Putamen (tissue), 1 donor: ENCODE results near the gene RNF14.

Experiments
- DNase-seq: peaks from one replicate; pipeline ENCODE4 v3.0.0-alpha.2; 2016; ENCODE audit warnings: low spot score

The RNF14 gene

DNA sequence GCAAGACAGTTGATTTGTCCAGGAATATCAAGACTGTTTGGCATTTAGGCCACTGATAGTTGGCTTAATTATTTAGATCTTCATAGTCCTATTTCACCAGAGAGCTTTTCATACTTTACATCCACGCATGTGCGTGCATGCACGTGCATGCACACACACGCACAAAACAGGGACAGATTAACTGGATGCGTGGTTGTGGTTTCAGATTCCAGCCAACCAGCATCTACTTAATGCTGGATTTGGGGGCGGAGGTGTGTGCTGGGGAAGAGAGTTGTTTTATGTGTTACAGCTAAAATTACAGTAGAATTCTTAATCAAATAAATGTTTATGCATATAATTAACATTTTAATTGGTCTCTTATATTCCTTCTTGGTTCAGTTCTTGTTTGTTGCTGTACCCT, 7.3 kb downstream of the RNF14 start:
- no peak for DNase-seq

DNA sequence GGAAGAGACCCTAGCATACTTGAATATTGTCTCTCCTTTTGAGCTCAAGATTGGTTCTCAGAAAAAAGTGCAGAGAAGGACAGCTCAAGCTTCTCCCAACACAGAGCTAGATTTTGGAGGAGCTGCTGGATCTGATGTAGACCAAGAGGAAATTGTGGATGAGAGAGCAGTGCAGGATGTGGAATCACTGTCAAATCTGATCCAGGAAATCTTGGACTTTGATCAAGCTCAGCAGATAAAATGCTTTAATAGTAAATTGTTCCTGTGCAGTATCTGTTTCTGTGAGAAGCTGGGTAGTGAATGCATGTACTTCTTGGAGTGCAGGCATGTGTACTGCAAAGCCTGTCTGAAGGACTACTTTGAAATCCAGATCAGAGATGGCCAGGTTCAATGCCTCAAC, 9.5 kb downstream of the RNF14 start:
- DNase-seq = no peak

DNA sequence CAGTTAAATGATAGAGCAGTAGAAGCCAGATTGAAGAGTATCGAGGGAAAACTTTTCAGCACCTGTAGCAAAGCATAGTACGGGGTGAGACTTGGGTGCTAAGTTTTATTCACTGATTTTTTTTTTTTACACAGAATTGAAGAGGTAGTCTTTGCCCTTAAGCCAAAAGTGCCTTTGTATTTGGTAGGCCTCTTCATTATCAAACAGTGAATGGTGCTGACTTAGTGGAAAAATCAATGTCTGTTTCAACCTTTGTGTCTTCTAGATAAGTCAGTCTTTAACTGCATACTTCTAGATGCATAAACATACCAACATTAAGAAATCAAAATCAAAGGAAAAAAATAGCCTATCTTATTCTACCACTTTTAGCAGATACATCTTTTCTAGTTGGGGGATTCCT, 13.7 kb downstream of the RNF14 start:
- DNase-seq = no peak

DNA sequence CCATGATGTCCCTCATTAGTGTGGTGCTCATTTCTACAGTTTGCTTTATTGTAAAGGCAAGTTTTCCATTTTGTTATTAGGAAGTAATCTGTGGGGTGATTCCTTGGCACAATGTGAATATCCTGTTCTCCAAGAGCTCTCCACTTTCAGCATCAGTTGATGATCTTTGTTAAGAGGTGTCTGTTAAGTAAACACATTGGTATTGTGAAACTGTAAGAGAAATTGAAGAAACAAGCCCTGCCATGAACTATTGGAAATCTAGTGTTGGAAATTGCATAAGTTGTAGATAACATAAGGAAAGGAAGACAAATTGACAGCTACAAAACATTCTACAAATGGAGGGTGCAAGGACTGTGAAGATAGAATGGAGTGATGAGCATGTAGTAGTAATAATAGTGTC, 17.2 kb downstream of the RNF14 start:
- no peak for DNase-seq

DNA sequence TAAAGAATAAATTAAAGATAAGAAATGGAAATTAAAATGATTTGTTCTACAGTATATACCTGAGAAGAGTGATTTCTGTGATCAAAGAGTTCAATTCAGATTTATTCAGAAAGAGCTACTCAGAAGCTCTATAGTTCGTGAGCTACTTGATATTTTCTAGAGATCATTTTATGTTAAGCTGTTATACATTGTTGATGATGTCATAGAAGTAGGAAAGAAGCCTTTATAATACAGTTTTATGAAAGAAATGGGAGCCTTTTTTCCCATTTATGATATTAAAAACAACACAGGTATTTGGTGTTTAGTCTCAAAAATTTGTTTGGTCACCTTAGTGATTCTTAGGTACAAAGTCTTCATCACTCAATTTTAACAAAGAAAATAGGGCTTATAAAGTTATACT, 20.8 kb downstream of the RNF14 start:
- no peak for DNase-seq

DNA sequence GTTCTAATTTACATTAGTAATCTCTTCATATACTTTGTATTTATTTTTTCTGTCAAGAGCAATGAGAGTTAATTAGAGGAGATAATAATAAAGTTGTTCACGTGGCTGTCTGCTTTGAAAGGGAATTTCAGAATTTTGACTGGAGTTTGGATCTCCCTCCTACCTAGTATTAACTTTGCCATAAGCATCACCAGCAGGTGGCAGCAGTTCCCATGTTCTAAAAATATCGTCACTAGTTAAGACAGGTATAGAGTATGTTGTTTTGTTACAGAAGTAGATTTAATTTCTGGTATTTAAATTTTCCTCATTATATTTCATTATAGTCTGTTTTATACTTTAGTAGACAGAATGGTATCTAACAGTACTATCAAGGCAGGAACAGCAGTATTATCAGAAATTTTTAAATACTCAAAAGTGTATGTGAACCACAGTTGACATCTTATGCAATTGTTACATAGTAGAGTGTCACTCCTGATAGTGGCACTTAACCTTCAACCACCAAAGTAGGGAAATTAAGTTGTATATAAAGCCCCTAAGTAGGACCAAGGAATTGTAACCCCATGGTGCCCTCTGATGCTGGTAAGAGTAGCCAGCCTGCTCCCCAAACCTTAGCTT, 23.6 kb downstream of the RNF14 start:
- DNase-seq = no peak

DNA sequence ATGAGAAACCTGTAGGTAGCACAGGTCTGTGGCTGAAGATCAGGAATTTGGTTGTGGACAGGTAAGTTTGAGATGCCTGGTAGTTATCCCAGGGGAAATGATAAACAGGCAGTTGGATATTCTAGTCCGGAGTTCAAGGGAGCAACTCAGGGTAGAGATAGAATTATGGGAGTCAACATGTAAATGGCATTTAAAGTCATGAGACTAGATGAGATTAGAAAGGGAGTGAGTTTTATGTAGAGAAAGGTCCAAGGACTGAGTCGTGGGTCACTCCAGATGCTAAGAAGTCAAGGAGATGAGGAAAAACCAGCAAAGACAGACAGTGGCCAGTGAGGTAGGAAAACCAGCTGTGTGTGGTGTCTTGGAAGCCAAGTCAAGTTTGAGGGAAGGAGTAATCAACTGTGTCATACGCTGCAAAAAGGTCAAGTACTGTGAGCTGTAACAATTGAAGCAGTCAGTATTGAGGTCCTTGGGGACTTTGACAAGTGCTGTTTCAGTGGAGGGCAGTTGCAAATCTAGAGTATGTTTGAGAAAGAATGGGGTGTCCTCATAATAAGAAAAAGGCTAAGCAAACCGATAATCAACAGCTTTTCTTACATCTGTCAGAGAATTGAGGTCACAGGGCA, 25.7 kb downstream of the RNF14 start:
- no peak for DNase-seq

DNA sequence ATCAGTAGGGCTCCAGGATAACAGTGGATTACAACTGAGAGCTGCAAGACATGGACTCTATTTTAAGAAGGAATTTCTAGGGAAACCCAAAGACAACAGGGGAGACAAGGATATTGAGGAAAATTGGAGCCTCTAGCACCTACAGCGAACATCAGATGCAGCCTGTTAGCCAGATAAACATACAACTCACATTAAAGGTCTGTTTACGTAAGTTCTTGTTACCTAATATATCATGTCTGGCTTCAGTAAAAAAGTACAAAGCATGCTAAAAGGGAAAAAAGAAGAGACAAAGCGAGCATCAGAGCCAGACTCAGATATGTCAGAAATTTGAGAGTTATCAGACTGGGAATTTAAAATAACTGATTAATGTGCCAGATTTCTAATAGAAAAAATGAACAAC, 26.8 kb downstream of the RNF14 start:
- DNase-seq = no peak

DNA sequence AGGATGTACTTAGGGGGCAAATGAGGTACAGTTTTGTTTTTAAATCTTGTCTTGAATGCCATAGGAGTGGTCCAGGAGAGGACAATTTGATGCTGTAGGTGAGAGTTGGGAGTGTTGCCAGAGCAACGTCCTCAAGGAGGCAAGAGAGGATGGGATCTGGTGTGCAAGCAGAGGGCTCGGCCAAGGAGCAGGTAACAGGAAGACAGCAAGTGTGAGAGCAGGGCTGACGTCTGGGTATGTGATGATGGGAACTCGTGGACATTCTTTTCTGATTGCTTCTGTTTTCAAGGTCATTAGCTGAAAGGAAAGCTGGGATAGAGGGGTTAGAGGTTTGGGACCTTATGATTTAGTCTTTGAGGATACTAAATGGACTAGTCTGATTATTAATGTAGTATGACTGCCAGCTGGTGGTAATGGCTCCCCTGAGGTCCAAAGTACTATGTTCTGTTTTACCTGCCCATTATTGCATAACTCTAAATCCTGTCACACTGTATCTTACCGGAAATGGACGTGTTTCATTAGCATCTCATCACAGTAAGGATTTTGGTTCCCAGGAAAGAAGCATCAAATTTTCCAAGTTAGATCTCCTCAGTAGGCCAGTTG, 28.6 kb downstream of the RNF14 start:
- no peak for DNase-seq

DNA sequence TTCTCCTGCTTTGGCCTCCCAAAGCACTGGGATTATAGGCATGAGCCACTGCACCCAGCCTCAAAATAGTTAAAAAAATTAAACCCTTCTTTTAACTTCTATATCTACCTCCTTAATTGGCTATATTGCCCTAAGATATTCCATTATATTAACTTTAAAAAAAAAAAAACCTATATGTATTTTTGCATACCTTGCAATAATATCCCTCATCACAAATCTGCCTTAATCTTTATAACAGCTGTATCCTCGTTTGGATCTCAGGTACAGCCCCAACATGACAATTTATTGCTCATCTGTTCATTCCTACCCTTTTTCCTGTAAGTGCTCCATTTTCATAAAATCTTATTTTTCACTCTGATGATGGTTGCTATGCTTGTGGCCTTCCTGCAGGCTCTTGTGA, 31.3 kb downstream of the RNF14 start:
- no peak for DNase-seq

DNA sequence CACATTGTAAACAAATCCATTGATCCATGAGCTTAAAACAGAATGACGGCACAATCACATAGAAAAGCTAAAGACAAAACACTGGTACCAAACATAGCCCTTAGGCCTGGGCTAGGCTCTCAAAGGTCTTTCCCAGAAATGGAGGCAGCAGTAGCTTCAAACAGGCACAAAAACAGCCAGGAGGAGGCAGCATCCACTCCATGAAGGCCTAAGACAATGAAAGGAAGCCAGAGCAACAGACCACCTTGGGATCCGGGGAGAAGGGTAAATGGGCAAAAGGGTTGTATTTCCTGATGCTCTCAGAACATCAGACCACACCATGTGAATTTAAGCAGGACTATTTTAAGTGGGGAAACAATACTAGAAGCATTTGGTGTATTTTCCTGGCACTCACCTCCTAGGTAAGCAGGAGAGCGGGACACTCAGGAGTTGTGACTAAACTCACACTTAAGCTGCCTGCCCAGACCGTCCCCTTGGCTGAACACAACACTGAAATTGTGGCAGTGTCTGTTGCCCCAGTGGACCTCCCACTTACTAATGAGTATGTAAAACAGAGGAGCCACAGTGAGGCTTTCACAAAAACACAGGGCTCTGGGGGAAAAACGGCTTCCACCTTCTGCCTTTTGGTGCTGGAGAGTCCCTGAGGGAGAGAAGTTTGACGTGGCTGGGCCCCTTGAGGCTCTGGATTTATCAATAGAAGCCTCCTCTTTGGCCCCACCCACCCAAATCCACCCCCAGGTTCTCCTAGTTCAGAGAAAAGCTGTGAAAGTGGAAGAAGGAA, 32.0 kb downstream of the RNF14 start:
- DNase-seq = no peak

DNA sequence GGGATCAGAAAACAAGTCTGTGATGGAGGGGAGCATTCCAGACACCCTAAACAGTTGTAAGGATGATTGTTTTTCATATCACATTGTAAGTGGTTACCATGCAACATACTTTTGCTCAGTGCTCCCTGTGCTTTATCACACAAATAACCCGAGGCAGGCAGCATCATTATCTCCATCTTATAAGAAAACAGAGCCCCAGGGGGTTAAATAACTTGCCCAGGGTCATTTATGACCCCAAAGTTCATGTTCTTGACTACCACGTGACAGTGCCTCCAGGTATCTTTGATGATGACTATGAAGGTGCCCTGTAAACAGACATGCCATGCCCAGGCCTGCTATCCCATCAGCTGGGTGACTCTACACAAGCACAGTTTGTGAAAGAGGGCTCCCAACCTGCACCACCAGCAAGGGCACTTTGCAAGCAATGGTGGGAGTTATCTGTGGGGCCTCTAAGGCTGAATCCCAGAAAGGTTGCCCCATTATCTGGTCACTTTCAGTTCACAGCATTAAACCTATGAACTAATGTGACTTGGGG, 34.4 kb downstream of the RNF14 start:
- no peak for DNase-seq

DNA sequence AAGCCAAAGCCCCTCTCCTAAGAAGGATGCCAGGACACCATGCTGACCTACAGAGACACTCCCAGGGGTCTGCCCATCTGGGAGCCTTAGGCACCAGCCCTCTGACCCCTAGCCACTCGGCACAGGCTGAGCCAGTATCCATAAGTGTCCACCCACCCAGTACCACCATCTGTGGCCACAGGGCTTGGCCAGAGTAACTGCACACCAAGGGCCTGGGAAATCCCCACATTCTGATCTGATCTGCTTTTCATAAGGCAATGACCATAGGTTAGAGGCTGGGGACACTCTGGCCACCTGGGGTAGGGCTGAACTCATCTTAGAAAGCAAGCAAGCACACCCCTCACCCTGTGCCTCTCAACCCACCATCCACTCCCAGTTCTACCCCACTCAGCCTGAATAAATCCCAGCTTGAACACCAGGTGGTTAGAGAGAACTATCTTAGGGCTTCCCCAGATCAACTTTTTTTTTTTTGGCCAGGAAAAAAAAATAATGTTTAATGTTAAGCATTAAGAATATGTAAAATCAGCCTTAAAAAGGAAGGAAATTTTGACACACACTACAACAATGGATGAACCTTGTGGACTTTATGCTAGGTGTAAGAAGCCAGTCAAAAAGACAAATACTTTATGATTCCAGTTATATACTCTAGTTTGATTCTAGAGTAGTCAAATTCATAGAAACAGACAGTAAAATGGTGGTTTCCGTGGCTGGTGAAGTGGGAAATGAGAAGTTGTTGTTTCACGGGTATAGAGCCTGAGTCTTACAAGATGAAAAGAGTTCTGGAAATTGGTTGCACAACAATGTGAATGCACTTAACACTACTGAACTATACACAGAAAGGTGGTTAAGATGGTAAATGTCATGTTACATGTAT, 37.7 kb downstream of the RNF14 start:
- DNase-seq = no peak

DNA sequence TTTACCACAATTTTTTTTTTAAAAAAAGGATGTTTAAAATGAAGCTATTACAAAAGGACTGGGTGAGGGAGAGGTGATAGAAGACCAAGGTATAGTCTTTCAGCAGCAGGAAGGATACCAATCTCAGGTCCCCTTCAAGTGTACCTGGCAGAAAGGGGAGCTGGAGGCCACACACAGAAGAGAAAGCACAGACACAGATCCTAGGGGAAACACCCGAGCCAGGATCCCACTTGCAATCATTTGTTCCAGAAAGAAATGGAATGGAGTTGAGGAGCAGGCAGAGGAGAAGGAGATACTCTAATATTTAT, 38.3 kb downstream of the RNF14 start:
- no peak for DNase-seq

DNA sequence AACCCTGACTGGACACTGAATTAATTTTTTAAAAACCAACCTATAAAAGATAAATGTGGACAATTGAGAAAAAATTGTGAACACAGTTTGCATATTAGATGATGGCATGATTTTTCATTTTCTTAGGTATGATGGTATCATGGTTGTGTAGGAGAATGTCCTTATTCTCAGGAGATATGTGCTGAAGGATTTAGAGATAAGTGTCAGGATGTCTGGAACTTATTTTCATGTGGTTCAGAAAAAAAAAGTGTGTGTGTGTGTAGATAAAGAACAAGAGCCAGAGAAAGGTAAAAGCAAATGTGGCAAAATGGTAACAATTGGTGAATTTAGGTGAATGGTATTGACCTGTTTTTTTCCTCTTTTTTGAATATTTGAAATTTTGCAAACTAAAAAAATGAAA, 39.9 kb downstream of the RNF14 start:
- DNase-seq = no peak

DNA sequence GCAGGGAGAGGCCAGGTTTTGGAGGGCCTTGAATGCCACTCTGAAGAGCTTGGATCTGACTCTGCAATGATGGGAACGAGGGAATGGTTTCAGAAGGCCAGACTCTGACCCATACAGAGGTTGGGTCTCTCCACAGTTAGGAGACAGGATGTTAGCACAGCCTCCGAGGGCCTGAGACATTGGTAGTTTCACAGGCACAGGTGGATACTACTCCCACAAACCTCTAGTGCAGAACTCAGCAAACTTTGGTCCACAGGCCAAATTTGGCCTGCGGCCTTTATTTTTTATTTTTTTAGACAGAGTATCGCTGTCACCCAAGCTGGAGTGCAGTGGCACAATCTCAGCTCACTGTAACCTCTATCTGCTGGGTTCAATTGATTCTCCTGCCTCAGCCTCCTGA, 41.0 kb downstream of the RNF14 start:
- DNase-seq = no peak

DNA sequence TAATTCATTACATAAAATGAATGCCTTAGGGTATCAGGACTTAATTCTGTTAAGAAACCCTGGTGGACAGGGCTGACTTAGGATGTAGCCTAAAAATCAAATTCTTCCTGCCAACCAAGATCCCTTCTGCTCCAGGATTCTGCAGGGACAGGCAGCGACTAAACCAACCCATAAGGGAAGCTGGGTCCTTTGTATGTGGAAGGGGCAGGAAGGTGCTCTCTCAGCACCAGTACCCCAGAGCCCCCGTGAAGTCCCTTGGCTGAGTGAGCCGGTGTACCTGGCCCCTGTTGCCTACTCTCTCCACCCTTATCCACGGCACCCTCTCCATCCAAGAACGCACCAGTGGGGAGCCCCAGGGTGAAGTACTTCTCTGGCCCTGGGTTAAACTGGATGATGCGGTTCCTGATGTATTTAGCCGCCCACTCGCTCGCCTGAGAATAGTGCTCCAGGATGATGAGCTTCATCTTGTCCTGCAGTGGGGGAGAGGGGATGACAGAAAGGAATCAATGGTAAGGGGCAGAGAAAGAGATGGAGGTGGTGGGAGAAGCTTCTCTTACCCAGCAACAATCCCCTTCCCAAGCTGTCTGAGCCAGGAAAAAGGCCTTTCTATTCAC, 42.8 kb downstream of the RNF14 start:
- no peak for DNase-seq

DNA sequence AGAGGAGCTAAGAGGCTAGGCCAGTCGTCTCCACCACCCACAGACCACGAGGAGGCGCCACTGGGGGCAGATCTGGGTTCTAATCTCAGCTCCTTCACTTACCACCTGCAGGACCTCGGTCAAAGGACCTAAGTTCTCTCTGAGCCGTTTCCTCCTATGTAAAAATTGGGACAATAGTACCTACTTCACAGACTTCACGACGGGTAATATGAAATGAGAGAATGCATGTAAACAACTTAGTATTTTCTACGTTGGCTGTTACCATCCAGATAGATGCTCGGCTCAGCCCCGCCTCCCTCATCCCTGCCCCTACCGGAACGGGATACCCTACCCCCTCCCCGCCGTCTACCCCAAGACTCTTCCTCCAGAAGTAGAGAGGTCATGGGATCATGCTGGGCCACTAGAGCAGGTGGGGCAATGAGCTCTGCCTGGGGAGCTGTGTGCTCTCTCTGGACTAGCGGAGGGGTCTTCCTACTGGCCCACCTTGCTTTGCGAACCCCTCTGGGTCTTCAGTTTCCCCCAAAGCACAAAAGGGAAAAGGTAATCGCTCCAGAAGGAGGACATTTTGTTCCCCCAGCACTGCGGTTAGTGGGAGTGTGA, 43.4 kb downstream of the RNF14 start:
- DNase-seq = peak; percentile 55

DNA sequence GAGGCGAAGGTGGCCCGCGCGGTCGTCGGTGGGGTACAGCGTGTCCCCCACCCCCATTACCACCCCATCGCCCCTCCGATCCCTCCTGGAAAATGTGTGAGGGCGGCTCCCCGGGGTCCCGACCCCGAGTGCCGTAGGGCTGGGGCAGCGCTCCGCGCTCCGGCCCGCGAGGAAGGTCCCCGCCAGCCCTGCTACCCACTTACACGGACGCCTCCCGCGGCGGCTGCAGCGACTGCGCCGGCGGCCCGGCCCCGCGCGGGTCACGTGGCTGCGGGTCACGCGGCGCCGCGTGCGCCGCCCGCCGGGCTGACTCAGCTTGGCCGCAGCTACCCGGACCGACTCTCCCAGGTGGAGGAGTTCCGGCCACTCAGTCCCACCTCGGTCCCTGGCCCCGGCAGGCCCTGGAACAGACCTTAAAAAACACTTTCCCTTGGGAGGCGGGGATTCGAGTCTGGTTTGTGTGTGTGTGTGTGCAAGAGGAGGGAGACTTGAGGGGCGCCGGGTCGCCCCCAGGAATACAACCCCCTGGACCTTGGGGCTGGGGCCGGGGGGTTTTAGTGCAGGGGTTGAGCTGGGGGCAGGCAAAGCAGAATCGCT, 44.0 kb downstream of the RNF14 start, which contains the start of gene GNPDA1:
Gene GNPDA1, minus strand, starts transcription at position 236 of the 597 bp plus-strand sequence. CDS start 992 bp downstream, outside the sequence.
- DNase-seq = peak; percentile 84

DNA sequence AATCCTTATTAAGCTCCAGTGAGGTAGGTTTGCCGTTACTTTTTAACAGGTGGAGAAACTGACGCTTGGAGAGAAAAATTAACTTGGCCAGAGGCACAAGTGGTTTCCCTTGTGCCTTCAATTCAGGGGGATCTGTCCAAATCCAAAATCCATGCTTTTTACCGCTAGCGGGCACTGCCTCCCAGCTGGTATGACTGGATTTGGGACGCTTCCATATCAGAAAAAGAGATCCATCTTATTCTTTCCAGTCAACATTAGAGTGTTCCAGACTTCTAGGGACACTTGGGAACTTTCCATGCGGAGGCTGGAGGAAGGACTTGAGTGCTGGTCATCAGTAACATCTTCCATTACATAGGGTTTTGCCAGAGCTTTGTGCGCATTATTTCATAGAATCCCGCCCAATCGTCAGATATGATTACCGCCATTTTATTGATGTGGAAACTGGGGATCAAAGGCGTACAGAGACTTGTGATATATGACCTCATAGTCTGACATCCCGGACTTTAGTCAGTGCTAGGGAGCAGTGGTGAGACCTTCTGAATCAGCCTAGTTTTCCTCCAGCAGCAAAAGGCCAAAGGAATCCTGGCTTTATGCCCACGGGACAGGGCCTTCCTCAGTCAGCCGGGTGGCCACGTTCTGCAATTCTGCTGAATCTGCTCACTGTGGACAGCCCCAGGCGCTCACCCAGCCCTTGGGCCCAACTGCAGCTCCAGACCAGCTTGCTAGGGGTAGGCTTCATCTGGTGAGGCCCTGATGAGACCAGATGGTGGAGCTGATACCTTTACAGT, 45.0 kb downstream of the RNF14 start:
- peak; percentile 28 for DNase-seq
